RWPE2 (cell line): ENCODE data around the gene FBXL15.

ENCODE experiments used
- ATAC-seq: fragments of 200-7000 bp; cut with Tn5 transposase; 3 replicates; pipeline ENCODE4 v1.9.1; 2021; ENCODE audit warnings: low read depth
- DNase-seq: peaks from one replicate; pipeline ENCODE4 v3.0.0-alpha.2; 2020; ENCODE audit warnings: low spot score
- H3K27ac ChIP-seq: fragments of 450-650 bp; 2 replicates; pipeline ENCODE4 v1.5.1; 2017; ENCODE audit warnings: mild to moderate bottlenecking; ENCODE audit not compliant: poor library complexity, severe bottlenecking
- H3K27me3 ChIP-seq: fragments of 250-450 bp; sonication (Bioruptor Pico); 2 replicates; pipeline ENCODE4 v1.5.1; 2021; ENCODE audit warnings: mild to moderate bottlenecking, moderate library complexity; ENCODE audit not compliant: insufficient read depth, poor library complexity, severe bottlenecking
- H3K36me3 ChIP-seq: fragments of 250-450 bp; sonication (Bioruptor Pico); 2 replicates; pipeline ENCODE4 v1.5.1; 2020; ENCODE audit warnings: low read depth, mild to moderate bottlenecking, moderate library complexity
- H3K4me1 ChIP-seq: fragments of 250-450 bp; sonication (Bioruptor Pico); 2 replicates; pipeline ENCODE4 v1.5.1; 2021; ENCODE audit warnings: mild to moderate bottlenecking, moderate library complexity; ENCODE audit not compliant: insufficient read depth, poor library complexity, severe bottlenecking
- H3K4me3 ChIP-seq: fragments of 250-450 bp; sonication (Bioruptor Pico); 2 replicates; pipeline ENCODE4 v1.5.1; 2021; ENCODE audit warnings: mild to moderate bottlenecking, moderate library complexity; ENCODE audit not compliant: severe bottlenecking
- H3K9me3 ChIP-seq: fragments of 250-450 bp; sonication (Bioruptor Pico); 2 replicates; pipeline ENCODE4 v1.5.1; 2021; ENCODE audit warnings: mild to moderate bottlenecking, moderate library complexity; ENCODE audit not compliant: severe bottlenecking
- TF ChIP-seq, protein P1 (sequence below): fragments of 450-650 bp; IDR thresholded peaks from one replicate; pipeline ENCODE4 v1.5.1; 2017; ENCODE audit warnings: mild to moderate bottlenecking, moderate library complexity; ENCODE audit not compliant: poor library complexity, severe bottlenecking

Gene FBXL15

DNA sequence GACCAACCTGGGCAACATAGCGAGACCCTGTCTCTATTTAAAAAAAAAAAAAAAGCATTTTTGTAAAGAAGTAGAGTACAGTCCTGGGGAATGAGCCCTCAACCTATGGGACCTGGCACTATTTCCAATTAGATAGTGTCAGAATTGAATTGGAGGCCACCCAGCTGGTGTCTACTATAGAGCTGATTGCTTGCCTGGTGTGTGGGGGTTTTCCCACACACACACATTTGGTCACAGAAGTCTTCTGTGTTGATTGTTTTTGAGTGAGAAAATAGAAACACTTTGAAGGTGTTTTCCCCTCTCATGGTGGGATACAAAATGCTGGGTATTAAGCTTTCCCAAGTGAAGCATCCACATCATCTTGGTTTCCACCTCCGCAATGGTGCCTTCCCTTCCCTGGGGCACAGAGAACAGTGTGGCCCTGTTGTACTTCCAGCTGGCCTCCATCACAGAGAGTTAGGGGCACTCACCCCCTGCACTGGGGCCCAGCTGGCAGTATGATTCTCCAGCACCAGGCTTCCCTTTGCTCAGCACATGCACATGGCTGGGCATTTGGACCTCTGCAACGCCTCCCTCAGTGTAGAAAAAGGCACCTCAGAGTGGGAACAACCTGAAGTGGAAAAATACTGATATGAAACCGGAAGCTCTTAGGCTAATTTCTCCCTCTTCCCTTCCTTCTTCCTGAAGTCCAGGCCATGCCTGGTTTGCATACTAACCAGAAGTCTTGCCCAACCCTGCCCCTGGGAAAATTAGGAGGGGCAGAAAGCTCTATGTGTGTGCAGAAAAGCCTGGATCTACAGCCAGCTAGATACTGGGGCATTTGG, 35.8 kb upstream of the FBXL15 start:
- Histone ChIP-seq H3K27me3 (no peaks in the 10 kb centered on the region), H3K4me1 (no peaks in the 10 kb centered on the region), H3K4me3 (no peak overlapping the region), H3K9me3 (no peaks in the 10 kb centered on the region), H3K36me3 (peaks cover 9% of the 10 kb centered on the region), H3K27ac (no peak overlapping the region)
- DNase-seq (no peak), ATAC-seq (peak; percentile 22; the same call in 1 of the 3 replicates)
- TF ChIP-seq, protein P1, sequence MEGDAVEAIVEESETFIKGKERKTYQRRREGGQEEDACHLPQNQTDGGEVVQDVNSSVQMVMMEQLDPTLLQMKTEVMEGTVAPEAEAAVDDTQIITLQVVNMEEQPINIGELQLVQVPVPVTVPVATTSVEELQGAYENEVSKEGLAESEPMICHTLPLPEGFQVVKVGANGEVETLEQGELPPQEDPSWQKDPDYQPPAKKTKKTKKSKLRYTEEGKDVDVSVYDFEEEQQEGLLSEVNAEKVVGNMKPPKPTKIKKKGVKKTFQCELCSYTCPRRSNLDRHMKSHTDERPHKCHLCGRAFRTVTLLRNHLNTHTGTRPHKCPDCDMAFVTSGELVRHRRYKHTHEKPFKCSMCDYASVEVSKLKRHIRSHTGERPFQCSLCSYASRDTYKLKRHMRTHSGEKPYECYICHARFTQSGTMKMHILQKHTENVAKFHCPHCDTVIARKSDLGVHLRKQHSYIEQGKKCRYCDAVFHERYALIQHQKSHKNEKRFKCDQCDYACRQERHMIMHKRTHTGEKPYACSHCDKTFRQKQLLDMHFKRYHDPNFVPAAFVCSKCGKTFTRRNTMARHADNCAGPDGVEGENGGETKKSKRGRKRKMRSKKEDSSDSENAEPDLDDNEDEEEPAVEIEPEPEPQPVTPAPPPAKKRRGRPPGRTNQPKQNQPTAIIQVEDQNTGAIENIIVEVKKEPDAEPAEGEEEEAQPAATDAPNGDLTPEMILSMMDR, result no peak

GRCh38 chr10:102389894-102390293, 30.7 kb upstream of the FBXL15 start:
- no peaks in the 10 kb centered on the region for H3K4me1 ChIP-seq
- H3K36me3 ChIP-seq, result no peaks in the 10 kb centered on the region
- no peak overlapping the region for H3K4me3 ChIP-seq
- TF ChIP-seq, protein P1, result no peak
- no peak overlapping the region for H3K27ac ChIP-seq
- no peak for DNase-seq
- ATAC-seq, result no peak
- no peaks in the 10 kb centered on the region for H3K9me3 ChIP-seq
- no peaks in the 10 kb centered on the region for H3K27me3 ChIP-seq

GRCh38 chr10:102392306-102392705, 28.3 kb upstream of the FBXL15 start:
- no peaks in the 10 kb centered on the region for H3K27me3 ChIP-seq
- ATAC-seq, result no peak
- no peaks in the 10 kb centered on the region for H3K4me1 ChIP-seq
- DNase-seq, result no peak
- H3K9me3 ChIP-seq, result no peaks in the 10 kb centered on the region
- no peak overlapping the region for H3K27ac ChIP-seq
- H3K4me3 ChIP-seq, result no peak overlapping the region
- peaks cover 5% of the 10 kb centered on the region; the same call in 1 of the 2 replicates for H3K36me3 ChIP-seq
- TF ChIP-seq, protein P1, result no peak

DNA sequence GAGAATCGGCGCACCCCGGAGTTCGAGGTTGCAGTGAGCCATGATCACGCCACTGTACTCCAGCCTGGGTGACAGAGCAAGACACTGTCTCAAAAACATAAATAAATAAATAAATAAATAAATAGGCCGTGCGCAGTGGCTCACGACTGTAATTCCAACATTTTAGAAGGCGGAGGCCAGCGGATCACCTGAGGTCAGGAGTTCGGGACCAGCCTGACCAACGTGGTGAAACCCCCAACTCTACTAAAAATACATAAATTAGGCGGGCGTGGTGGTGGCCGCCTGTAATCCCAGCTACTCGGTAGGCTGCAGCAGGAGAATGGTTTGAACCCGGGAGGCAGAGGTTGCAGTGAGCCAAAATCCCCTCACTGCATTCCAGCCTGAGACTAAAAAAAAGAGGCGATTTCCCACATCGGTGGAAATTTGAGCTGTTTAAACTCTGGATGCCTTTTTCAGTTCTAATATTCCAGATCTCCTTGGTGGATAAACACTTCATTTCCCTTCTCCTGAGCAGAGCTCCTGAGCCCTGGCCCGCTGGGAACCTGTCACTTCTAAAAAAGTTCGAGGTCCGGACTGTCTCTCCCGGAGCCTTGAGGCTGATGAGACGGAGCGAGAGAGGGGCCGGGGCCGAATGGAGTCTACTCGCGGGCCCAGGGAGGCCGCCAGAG, 27.1 kb upstream of the FBXL15 start:
- no peaks in the 10 kb centered on the region for H3K9me3 ChIP-seq
- DNase-seq (no peak), ATAC-seq (no peak)
- TF ChIP-seq, protein P1, result no peak
- H3K27ac ChIP-seq, result peak overlapping the region; percentile 43
- no peaks in the 10 kb centered on the region for H3K27me3 ChIP-seq
- peaks cover 14% of the 10 kb centered on the region for H3K36me3 ChIP-seq
- H3K4me3 ChIP-seq, result peak overlapping the region; percentile 58
- H3K4me1 ChIP-seq, result no peaks in the 10 kb centered on the region
